Parathyroid adenoma (tissue), 2 donors: ENCODE measurements around the gene DUS3L.
A peak's percentile ranks its signal among the peaks of the same experiment; 100 is the strongest.

ENCODE experiments used
- H2AFZ ChIP-seq: fragments of 300-600 bp; sonication (generic); one replicate; pipeline ENCODE4 v1.7.0; 2017; ENCODE audit warnings: antibody characterized with exemption, mild to moderate bottlenecking
- H3K27ac ChIP-seq: fragments of 300-600 bp; sonication (generic); one replicate; pipeline ENCODE4 v1.7.0; 2017
- H3K27me3 ChIP-seq: fragments of 300-600 bp; sonication (generic); one replicate; pipeline ENCODE4 v1.7.0; 2017; ENCODE audit warnings: low read length; ENCODE audit not compliant: control insufficient read depth, insufficient read depth
- H3K36me3 ChIP-seq: fragments of 300-600 bp; sonication (generic); one replicate; pipeline ENCODE4 v1.7.0; 2017; ENCODE audit warnings: low read length; ENCODE audit not compliant: control insufficient read depth, insufficient read depth
- H3K4me1 ChIP-seq: fragments of 300-600 bp; sonication (generic); one replicate; pipeline ENCODE4 v1.7.0; 2017; ENCODE audit warnings: control low read depth
- H3K4me2 ChIP-seq: fragments of 300-600 bp; sonication (generic); one replicate; pipeline ENCODE4 v1.7.0; 2017; ENCODE audit warnings: low read length
- H3K4me3 ChIP-seq: fragments of 300-600 bp; sonication (generic); one replicate; pipeline ENCODE4 v1.7.0; 2017; ENCODE audit warnings: low read depth, low read length
- H3K79me2 ChIP-seq: fragments of 300-600 bp; sonication (generic); one replicate; pipeline ENCODE4 v1.7.0; 2017; ENCODE audit warnings: control low read depth
- H3K9ac ChIP-seq: fragments of 300-600 bp; sonication (generic); one replicate; pipeline ENCODE4 v1.7.0; 2017; ENCODE audit warnings: mild to moderate bottlenecking
- H3K9me3 ChIP-seq: fragments of 300-600 bp; sonication (generic); one replicate; pipeline ENCODE4 v1.7.0; 2017; ENCODE audit warnings: low read length; ENCODE audit not compliant: control insufficient read depth
- CTCF ChIP-seq: fragments of 300-600 bp; sonication (generic); IDR thresholded peaks from one replicate; pipeline ENCODE4 v1.7.0; 2017; ENCODE audit warnings: antibody characterized with exemption, mild to moderate bottlenecking
- donor health status: primary hyperparathyroidism.

The DUS3L gene

GRCh38 chr19:5793188-5793587 lies 2.2 kb upstream of the DUS3L start:
- TF ChIP-seq CTCF, result no peak
- H2AFZ ChIP-seq, result no peak overlapping the region
- H3K4me3 ChIP-seq, result no peak overlapping the region
- no peaks in the 10 kb centered on the region for H3K79me2 ChIP-seq
- H3K9me3 ChIP-seq, result no peaks in the 10 kb centered on the region
- H3K9ac ChIP-seq, result no peak overlapping the region
- no peak overlapping the region for H3K27ac ChIP-seq
- H3K4me2 ChIP-seq, result no peak overlapping the region
- H3K27me3 ChIP-seq, result no peaks in the 10 kb centered on the region
- no peaks in the 10 kb centered on the region for H3K4me1 ChIP-seq
- H3K36me3 ChIP-seq, result no peaks in the 10 kb centered on the region

DNA sequence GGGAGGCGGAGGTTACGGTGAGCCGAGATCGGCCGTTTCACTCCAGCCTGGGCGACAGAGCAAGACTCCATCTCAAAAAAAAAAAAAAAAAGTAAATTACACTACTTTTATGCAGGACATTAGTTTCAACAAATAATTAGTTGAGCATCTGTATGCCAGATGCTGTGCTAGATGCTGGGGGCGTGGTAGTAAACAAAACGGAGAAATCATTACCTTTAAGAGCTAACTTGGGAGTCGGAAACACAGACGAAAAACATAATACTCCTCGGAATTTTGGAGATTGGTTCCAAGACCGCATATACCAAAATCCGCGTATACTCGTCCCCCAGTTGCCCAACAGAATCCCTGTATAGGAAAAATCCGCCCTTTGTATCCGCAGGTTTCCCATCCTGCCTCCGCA lies 1.3 kb upstream of the DUS3L start:
- Histone ChIP-seq H3K79me2 (no peaks in the 10 kb centered on the region), H3K36me3 (no peaks in the 10 kb centered on the region), H3K27ac (no peak overlapping the region), H3K9ac (no peak overlapping the region), H3K4me3 (no peak overlapping the region), H3K9me3 (no peaks in the 10 kb centered on the region), H2AFZ (no peak overlapping the region), H3K4me2 (no peak overlapping the region), H3K4me1 (no peaks in the 10 kb centered on the region), H3K27me3 (no peaks in the 10 kb centered on the region)
- no peak for TF ChIP-seq CTCF

GRCh38 chr19:5789886-5790558 lies 941 bp downstream of the DUS3L start:
- H3K79me2 ChIP-seq, result no peaks in the 10 kb centered on the region
- H3K27ac ChIP-seq, result no peak overlapping the region
- H3K27me3 ChIP-seq, result no peaks in the 10 kb centered on the region
- no peak overlapping the region for H3K9ac ChIP-seq
- no peak for TF ChIP-seq CTCF
- H3K4me2 ChIP-seq, result peak overlapping the region; percentile 76
- no peaks in the 10 kb centered on the region for H3K4me1 ChIP-seq
- no peaks in the 10 kb centered on the region for H3K36me3 ChIP-seq
- H3K4me3 ChIP-seq, result peak overlapping the region; percentile 90
- peak overlapping the region; percentile 87 for H2AFZ ChIP-seq
- H3K9me3 ChIP-seq, result no peaks in the 10 kb centered on the region

DNA sequence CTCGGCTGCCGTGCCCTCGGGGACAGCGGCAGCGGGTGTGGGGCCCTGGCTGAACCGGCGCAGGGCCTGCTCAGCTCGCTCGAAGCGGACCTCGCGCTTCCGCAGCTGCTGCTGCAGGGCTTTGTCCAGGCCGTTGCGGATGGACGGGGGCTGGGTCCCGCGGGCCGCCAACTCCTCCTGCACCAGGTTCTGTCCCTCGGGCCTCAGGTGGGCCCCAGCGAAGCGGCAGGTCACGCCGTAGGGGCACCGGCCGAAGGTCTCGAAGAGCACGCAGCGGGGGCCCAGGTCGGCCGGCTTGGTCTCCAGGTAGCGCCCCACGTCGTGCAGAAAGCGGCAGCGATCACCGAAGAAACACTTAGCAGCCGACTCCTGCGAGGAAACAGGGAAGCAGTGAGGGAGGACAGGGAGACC lies 1.6 kb downstream of the DUS3L start:
- Histone ChIP-seq H3K79me2 (no peaks in the 10 kb centered on the region), H3K9me3 (no peaks in the 10 kb centered on the region), H3K4me2 (no peak overlapping the region), H3K27ac (no peak overlapping the region), H3K36me3 (no peaks in the 10 kb centered on the region), H3K4me3 (no peak overlapping the region), H3K27me3 (no peaks in the 10 kb centered on the region), H3K9ac (no peak overlapping the region), H3K4me1 (no peaks in the 10 kb centered on the region), H2AFZ (no peak overlapping the region)
- no peak for TF ChIP-seq CTCF

DNA sequence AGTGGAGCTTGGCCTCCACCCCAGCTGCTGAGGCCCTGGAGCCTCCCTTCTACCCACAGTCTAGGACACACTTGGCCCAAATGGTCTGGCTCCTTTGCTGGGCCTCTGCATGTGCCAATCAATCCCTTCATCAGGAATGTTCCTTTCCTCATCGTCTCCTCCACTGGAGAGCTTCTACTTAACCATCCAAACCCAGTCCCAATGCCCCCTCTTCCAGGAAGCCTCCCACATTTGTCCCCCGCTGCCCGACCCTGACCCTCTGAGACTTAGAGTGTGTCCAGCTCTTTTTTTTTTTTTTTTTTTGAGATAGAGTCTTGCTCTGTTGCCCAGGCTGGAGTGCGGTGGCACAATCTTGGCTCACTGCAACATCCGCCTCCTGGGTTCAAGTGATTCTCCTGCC lies 2.5 kb downstream of the DUS3L start:
- Histone ChIP-seq H3K9me3 (no peaks in the 10 kb centered on the region), H3K9ac (no peak overlapping the region), H3K4me2 (no peak overlapping the region), H3K36me3 (no peaks in the 10 kb centered on the region), H3K4me3 (no peak overlapping the region), H3K4me1 (no peaks in the 10 kb centered on the region), H2AFZ (no peak overlapping the region), H3K27me3 (no peaks in the 10 kb centered on the region), H3K27ac (no peak overlapping the region), H3K79me2 (no peaks in the 10 kb centered on the region)
- TF ChIP-seq CTCF, result no peak
